A172 (cell line): ENCODE results near the gene APOBEC2. TPM values are rescaled to one million over a fixed set of nuclear protein-coding genes. Genes with fewer than 3 reads are reported as not detected.

Experiments
- DNase-seq: peaks from one replicate; pipeline ENCODE4 v3.0.0-alpha.2; 2015; ENCODE audit warnings: low spot score
- total RNA-seq: library from RNA; depleted of rRNA; stranded (reverse); fragments of >200 nt; shearing (Covaris generic); gene quantifications from 2 replicates; pipeline ENCODE4 v1.2.3, GENCODE V29; 2014; rRNA removed

APOBEC2 gene
- total RNA-seq, 1 experiment from 2014 or later = not detected

DNA sequence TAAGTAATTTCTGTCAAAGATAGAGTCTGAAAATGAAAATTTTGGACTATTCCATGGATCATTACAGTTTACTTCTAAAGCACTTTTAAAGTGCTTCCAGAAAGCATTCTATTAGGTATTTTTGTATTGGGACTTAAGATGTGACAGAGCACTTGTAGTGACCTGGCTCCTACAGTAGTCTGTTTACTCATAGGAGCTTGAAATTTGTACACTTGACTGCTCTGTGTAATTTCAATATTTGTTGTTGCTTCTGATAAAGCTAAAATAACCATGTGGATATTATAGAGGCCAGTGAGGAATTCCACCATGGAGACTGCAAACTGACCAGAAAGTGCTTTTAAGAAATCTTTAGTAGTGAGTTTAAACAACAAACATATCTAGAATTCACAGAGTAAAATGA lies 30.1 kb downstream of the APOBEC2 start:
- DNase-seq = no peak

DNA sequence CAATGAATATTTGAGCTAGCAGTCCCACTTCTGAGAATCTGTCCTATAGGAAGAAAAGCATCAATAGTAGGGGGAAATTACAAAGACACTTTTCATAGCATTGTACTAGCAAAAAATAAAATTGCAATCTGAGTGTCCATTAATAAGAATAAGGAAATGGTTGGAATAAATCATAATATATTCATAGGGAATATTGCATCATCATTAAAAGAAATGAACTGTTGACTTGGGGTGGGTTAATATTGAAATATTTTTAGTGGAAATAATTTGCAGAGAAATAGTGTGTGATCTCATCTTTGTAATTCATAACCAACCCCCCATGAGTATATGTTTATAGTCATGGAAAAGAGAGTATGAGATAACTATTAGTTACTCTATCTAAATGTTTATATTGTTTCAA lies 32.2 kb downstream of the APOBEC2 start:
- no peak for DNase-seq

DNA sequence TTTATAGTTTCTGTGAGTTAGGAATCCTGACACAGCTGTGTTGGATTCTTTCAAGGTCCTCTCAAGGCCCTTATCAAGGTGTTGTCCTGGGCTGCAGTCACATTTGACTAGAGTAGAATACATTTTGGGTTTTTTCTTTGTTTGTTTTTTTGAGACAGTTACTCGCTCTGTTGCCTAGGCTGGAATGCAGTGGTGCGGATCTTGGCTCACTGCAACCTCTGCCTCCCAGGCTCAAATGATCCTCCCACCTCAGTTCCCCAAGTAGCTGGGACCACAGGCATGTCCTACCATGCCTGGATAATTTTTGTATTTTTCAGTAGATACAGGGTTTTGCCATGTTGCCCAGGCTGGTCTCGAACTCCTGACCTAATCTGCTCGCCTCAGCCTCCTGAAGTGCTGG lies 35.4 kb downstream of the APOBEC2 start:
- DNase-seq = no peak

DNA sequence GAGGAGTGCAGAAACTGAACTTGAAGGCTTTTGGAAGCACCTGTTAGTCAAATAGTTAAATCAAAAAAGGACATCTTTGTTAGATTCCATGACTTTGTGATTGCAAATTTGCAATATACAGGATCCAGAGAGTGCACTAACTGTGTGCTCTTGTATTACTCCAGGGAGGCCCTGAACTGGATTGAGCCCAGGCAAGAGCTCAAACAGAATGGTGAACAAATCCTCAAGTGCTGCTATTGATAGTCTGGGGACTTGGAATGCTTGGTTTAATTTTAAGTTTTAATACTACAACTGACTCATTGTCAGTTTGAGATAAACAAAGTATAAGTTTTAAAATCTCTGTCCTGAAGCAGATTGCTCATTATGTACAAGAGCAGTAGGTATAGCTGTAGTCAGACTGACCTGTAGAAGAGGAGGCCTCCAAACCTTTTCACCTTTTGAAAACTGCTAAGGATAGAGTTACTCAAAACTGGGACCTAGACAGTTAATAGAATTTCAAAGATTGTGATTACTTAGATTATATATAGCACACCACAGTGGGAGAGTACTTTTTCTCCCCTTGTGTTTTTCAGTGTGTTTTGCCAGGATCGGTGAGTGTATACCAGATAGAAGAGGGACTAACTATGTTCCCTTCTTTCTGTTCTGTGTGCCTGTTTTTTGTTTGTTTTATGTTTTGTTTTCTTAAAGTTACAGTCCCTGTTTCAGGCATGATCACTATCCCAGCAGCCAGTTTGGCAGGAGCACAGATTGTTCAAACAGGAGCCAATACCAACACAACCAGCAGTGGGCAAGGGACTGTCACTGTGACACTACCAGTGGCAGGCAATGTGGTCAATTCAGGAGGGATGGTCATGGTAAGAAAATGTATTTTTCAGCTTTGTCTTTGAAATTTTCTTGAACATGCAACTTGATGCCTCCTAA lies 38.1 kb downstream of the APOBEC2 start:
- no peak for DNase-seq

DNA sequence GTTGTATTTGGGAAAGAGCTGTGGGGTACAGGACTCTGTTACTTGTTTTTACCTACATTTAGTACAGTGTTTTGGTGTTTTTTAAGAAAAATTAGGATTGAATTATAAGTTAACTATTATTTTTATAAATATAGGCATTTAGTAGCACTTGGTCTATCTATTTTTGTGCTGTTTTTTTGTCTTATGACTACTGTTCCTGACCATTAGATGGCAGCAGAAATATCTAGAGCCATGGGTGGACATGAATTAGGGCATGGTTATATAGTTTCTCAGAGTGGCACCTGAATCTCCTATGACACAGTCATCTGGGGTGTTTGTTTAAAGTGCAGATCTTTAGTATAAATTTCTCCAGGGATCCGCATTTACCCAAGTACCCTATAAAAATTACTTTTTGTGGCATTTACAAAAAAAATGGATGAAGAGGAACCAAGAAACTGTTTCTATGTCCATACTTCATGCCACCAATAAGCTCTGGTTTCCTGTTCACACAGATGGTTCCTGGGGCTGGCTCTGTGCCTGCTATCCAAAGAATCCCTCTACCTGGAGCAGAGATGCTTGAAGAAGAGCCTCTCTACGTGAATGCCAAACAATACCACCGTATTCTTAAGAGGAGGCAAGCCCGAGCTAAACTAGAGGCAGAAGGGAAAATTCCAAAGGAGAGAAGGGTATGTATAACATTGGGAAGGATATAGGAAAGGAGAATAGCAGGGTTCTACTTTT lies 39.6 kb downstream of the APOBEC2 start:
- peak; percentile 14 for DNase-seq

DNA sequence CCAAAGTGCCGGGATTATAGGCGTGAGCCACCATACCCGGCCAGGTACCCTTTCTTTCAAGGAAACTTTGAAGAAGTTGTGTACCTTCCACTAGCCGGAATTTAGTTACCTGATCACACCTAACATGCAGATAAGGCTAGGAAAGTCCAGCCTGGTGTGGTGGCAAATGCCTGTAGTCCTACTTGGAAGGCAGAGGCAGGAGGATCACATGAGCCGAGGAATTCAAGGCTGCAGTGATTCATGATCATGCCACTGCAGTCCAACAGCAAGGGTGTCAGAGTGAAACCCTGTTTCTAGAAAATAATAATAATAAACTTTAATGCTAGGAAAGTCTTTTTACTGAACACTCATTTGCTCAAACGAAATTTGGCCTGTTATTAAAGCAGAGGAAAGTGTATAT lies 40.7 kb downstream of the APOBEC2 start:
- DNase-seq = no peak

DNA sequence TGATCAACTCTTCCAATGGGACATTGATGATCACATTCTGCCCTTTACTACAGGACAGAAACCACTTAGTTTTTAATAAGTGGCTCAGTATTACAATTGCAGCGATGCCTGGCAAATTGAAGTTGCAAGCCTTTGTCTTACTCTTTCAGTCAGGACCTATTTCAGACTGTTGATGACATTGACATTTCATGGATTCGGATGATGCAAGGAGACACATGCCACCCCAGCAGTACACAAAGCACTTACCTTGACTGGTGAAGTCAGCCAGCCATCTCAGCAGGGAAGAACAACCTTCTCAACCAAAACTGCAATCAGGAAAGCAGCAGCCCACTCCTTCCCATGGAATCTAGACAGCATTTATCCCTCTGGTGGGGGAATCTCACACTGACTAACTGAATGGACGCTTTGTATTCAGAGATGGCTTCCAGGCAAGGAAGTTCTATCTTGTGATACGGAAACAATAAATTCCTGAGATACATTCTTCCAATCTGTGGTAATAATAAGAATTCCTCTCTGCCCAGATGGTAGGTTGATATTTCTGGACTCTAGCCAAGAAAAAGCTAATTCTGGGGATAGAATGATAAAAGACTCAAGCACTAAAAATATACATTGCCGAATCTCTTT lies 44.6 kb downstream of the APOBEC2 start:
- peak; percentile 66 for DNase-seq

DNA sequence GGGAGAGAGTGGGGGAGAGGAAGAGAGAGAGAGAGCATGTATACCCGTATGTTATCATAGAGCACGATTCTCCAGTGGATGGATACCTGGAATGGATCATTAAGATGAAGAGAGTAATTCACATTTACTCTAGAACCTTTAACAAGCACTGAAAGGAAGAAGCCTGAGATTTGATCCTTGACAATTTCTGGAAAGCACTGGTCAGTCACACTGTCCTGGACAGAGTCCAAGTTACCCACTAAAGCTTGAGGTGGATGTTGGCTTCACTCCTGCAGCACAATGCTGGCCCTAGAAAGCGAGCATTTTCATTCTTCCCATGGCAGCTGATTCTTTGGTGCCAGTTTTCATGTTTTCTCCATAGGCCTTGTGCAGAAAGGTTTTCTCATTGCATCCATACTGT lies 45.4 kb downstream of the APOBEC2 start:
- no peak for DNase-seq

DNA sequence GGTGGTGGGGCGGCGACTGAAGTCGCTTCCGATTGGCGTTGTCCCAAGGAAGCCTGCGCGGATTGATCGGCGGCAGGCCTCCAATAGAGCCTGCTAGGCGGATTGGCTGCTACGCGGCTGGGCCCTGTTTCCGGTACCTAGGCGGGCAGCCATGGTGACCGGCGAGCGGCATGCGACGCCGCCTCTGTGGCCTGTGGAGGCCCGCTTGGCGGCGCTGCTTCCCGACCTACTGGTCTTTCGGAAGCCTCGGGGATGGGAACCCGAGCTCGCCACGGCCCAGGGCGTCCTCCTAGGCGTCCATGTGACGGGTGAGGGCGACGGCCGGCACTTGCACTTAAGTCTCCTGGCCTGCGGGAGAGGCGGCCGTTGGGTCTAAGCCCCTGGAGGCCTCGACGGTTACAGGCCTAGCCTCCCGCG lies 47.9 kb downstream of the APOBEC2 start:
- no peak for DNase-seq

DNA sequence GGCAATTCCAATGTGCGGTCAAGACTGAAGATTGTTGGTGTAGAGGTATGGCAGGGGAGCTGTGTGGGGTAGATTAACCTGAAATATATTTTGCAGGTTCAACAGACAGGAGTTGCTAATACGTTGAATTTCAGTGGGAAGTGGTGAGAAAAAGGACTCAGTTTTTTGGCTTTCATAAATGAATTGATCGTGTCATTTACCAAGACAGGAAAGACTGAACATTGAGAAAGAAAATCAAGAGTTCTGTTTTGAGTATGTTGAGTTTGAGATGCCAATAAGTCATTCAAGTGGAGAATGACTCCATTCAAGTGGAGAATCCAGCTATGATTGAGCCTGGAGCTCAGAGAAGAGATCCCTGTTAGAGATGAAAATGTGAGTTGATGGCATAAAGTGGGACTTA lies 50.8 kb downstream of the APOBEC2 start:
- DNase-seq = no peak

DNA sequence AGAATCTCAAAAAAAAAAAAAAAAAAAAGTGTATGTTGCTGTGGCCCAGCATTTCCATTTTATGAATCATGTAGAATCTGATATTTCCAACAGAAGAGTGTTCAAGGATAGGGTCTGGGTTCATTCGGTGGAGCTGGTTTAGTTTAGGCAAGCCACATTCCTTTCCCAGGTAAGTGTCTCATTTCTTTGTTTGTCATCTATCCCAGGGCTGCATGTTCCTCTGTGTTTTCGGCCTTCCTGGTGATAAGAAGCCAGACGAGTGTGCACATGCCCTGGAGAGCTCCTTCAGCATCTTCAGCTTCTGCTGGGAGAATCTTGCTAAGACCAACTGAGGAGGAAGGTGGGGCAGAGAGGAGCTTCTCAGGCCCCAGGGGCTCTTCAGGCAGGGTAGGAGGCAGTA lies 58.0 kb downstream of the APOBEC2 start:
- no peak for DNase-seq

Other genes starting within 250 kb of the APOBEC2 start
- 0.62 TPM in 1 of 2 replicates, not detected in the other for gene UNC5CL, start 14.0 kb upstream of the APOBEC2 start, total RNA-seq
- not detected in 2 replicates for gene TSPO2, start 10.7 kb upstream of the APOBEC2 start, total RNA-seq
- gene OARD1, start 19.2 kb downstream of the APOBEC2 start, total RNA-seq = 9.3 and 15.2 TPM in 2 replicates
- 12.9 and 15.4 TPM in 2 replicates for gene NFYA, start 19.8 kb downstream of the APOBEC2 start, total RNA-seq
- not detected in 2 replicates for gene TREML1, start 101.1 kb downstream of the APOBEC2 start, total RNA-seq
- gene TREM2, start 109.9 kb downstream of the APOBEC2 start, total RNA-seq = not detected in 2 replicates
- gene TREML2, start 147.9 kb downstream of the APOBEC2 start, total RNA-seq = not detected in 2 replicates
- not detected in 2 replicates for gene TREML4, start 175.1 kb downstream of the APOBEC2 start, total RNA-seq
- not detected in 2 replicates for gene TREM1, start 233.5 kb downstream of the APOBEC2 start, total RNA-seq